ENCODE results near the gene FUZ.

DNA sequence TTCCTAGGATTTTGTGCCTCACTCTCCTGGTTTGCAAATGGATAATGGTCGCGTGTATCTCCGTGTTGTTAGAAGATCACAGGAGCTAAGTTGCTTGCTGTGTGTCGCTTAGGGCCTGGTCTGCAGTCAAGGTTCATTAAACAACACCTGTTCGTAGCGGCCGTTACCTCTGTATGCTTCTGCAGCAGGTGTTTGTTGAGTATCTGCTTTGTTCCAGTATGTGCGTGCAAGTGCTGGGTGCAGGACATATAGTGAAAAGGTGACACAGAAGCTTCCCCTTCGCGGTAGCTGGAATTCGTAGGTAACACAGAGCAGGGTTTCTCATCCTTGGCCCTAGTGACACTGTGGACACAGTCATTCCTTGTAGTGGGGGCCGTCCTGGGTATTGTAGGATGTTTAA, 10.4 kb upstream of the FUZ start:
- TF ChIP-seq, protein P1, sequence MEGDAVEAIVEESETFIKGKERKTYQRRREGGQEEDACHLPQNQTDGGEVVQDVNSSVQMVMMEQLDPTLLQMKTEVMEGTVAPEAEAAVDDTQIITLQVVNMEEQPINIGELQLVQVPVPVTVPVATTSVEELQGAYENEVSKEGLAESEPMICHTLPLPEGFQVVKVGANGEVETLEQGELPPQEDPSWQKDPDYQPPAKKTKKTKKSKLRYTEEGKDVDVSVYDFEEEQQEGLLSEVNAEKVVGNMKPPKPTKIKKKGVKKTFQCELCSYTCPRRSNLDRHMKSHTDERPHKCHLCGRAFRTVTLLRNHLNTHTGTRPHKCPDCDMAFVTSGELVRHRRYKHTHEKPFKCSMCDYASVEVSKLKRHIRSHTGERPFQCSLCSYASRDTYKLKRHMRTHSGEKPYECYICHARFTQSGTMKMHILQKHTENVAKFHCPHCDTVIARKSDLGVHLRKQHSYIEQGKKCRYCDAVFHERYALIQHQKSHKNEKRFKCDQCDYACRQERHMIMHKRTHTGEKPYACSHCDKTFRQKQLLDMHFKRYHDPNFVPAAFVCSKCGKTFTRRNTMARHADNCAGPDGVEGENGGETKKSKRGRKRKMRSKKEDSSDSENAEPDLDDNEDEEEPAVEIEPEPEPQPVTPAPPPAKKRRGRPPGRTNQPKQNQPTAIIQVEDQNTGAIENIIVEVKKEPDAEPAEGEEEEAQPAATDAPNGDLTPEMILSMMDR (IDR thresholded peaks at IDR 0.05), result no peak
- TF ChIP-seq SIN3A (IDR thresholded peaks at IDR 0.05; ENCODE audit: borderline replicate concordance, insufficient read depth, low read depth, low read length), result no peak
- TF ChIP-seq, protein P2, sequence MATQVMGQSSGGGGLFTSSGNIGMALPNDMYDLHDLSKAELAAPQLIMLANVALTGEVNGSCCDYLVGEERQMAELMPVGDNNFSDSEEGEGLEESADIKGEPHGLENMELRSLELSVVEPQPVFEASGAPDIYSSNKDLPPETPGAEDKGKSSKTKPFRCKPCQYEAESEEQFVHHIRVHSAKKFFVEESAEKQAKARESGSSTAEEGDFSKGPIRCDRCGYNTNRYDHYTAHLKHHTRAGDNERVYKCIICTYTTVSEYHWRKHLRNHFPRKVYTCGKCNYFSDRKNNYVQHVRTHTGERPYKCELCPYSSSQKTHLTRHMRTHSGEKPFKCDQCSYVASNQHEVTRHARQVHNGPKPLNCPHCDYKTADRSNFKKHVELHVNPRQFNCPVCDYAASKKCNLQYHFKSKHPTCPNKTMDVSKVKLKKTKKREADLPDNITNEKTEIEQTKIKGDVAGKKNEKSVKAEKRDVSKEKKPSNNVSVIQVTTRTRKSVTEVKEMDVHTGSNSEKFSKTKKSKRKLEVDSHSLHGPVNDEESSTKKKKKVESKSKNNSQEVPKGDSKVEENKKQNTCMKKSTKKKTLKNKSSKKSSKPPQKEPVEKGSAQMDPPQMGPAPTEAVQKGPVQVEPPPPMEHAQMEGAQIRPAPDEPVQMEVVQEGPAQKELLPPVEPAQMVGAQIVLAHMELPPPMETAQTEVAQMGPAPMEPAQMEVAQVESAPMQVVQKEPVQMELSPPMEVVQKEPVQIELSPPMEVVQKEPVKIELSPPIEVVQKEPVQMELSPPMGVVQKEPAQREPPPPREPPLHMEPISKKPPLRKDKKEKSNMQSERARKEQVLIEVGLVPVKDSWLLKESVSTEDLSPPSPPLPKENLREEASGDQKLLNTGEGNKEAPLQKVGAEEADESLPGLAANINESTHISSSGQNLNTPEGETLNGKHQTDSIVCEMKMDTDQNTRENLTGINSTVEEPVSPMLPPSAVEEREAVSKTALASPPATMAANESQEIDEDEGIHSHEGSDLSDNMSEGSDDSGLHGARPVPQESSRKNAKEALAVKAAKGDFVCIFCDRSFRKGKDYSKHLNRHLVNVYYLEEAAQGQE (IDR thresholded peaks at IDR 0.05; ENCODE audit: insufficient read depth in 1 of 2, low read depth in 2 of 2, low read length in 1 of 2), result no peak
